ENCODE measurements around the gene TNIP1.

The TNIP1 gene

DNA sequence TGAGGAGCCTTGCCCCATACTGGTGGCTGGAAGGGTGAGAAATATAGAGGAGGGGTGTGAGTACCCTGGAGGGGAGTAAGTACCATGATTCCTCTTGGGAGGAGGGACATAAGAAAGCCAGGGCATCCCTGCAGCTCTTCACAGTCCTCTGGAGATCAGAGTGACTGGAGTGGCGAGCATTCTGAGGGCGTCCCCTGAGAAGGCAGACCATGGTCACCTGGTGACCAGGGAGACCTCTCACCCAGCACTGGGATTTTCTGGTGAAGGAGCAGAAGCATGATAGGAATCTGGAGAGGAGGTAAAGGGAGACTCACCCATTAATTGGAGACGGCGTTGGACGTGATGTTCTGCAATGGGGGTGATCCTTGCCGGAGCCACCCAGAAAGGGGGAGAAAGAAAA lies 88.1 kb downstream of the TNIP1 start:
- no peak for DNase-seq

DNA sequence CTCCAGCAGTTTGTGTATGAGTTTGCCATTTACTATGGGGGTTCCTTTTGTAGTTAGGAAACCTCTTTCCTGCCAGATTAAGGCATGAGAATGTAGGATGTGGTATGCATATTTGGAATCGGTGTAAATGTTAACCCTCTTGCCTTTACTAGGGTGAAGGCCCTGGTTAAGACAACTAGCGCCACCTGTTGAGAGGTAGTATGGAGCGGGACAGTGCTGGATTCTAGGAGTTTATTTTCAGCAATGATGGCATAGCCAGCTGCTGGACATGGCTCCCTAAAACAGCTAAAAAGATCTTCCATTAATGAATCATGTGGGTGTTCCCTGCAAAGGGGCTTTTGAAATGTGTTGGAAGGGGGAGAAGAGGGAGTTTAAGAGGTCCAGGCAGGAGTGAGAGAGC lies 91.1 kb downstream of the TNIP1 start:
- no peak for DNase-seq

DNA sequence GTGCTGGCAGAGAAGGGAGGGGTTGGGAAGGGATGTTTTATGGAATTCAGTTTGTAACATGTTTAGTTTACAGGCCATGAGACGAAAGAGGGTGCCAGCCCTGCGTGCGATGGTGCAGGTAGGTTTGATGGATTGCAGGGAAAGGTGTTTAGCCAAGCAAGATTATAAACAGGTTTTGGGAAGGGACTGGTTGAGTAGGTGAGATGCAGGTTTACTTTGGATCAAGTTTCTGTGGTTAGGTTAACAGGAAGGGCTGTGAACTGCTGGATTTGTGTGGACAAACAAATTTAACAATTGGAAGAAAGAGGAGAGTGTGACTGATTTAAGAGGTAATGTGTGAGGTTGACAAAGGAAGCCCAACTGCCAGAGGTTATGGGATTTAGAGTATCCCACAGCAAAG lies 93.1 kb downstream of the TNIP1 start:
- peak; percentile 14 for DNase-seq

Measured in NCI-H510A (cell line).